Naive thymus-derived CD4-positive, alpha-beta T cell (primary cell): ENCODE results near the gene HRCT1. TPM values are rescaled to one million over a fixed set of nuclear protein-coding genes. Genes with fewer than 3 reads are reported as not detected.

Source experiments
- ATAC-seq: fragments of 150-1000 bp; cut with Tn5 transposase; 2 replicates; pipeline ENCODE4 v1.10.0; 2021; ENCODE audit warnings: mild to moderate bottlenecking, moderate library complexity
- CTCF ChIA-PET: fragments of 350-600 bp; sonication (Branson Sonifier 250); formaldehyde crosslinking; loops from one replicate; lab custom pipeline; 2021; ENCODE audit warnings: antibody characterized with exemption; lab: Charles Lee
- POLR2A ChIA-PET: fragments of 350-600 bp; sonication (Branson Sonifier 250); formaldehyde crosslinking; loops from one replicate; lab custom pipeline; 2021; ENCODE audit warnings: antibody characterized with exemption, inconsistent platforms; lab: Charles Lee
- DNase-seq, 9 donors: peaks; one replicate each; pipeline versions ENCODE4 v3.0.0 to v3.0.0-alpha.2; 2020 to 2022; ENCODE audit warnings: mixed read lengths in 1 of 9
- H3K27ac ChIP-seq: one replicate; pipeline ENCODE4 v1.7.0; 2013; ENCODE audit warnings: mild to moderate bottlenecking, low read depth, low read length, moderate library complexity
- H3K27me3 ChIP-seq, 2 donors: one replicate each; pipeline ENCODE4 v1.7.0; 2013; ENCODE audit warnings: low read length in 2 of 2, mild to moderate bottlenecking in 2 of 2, moderate library complexity in 2 of 2; ENCODE audit not compliant: control insufficient read depth in 2 of 2, insufficient read depth in 2 of 2
- H3K36me3 ChIP-seq, 3 experiments: 1 replicate in 2 of 3; 2 replicates in 1 of 3; pipeline ENCODE4 v1.7.0; 2013; ENCODE audit warnings: low read length in 3 of 3, mild to moderate bottlenecking in 3 of 3, moderate library complexity in 1 of 3; ENCODE audit not compliant: insufficient read depth in 3 of 3, control insufficient read depth in 2 of 3
- H3K4me1 ChIP-seq, 2 donors: one replicate each; pipeline ENCODE4 v1.7.0; 2013; ENCODE audit warnings: low read length in 2 of 2, mild to moderate bottlenecking in 2 of 2, moderate library complexity in 1 of 2; ENCODE audit not compliant: control insufficient read depth in 2 of 2, insufficient read depth in 2 of 2
- H3K4me3 ChIP-seq: 2 replicates; pipeline ENCODE4 v1.7.0; 2013; ENCODE audit warnings: mild to moderate bottlenecking, low read length
- H3K9me3 ChIP-seq, 3 experiments: 1 replicate in 2 of 3; 2 replicates in 1 of 3; pipeline ENCODE4 v1.7.0; 2013; ENCODE audit warnings: low read length in 3 of 3; ENCODE audit not compliant: control insufficient read depth in 2 of 3
- H3K27ac Mint-ChIP-seq, 9 donors: one replicate each; pipeline ENCODE4 v1.8.0; 2020 to 2022; ENCODE audit warnings: mixed read lengths in 9 of 9, mild to moderate bottlenecking in 8 of 9, moderate library complexity in 5 of 9, inconsistent platforms in 2 of 9
- H3K27me3 Mint-ChIP-seq, 5 donors: one replicate each; pipeline ENCODE4 v1.8.0; 2021 to 2022; ENCODE audit warnings: mixed read lengths in 5 of 5, mild to moderate bottlenecking in 1 of 5
- H3K36me3 Mint-ChIP-seq, 5 donors: one replicate each; pipeline ENCODE4 v1.8.0; 2020 to 2022; ENCODE audit warnings: mixed read lengths in 5 of 5, mild to moderate bottlenecking in 3 of 5, inconsistent platforms in 1 of 5
- H3K4me1 Mint-ChIP-seq, 7 donors: one replicate each; pipeline ENCODE4 v1.8.0; 2020 to 2022; ENCODE audit warnings: mixed read lengths in 7 of 7, mild to moderate bottlenecking in 3 of 7, inconsistent platforms in 1 of 7
- H3K4me3 Mint-ChIP-seq, 10 donors: one replicate each; pipeline ENCODE4 v1.8.0; 2020 to 2022; ENCODE audit warnings: mild to moderate bottlenecking in 10 of 10, mixed read lengths in 10 of 10, moderate library complexity in 6 of 10, inconsistent platforms in 2 of 10
- H3K9me3 Mint-ChIP-seq, 11 donors: one replicate each; pipeline ENCODE4 v1.8.0; 2020 to 2022; ENCODE audit warnings: mixed read lengths in 11 of 11, mild to moderate bottlenecking in 4 of 11, inconsistent platforms in 1 of 11, moderate library complexity in 1 of 11
- intact Hi-C, 2 donors: fragments of 100-400 bp; cut with micrococcal nuclease; formaldehyde crosslinking; loops; one replicate each; pipeline ENCODE4 v1.15.1; 2023
- polyA plus RNA-seq, 2 donors: library from polyadenylated mRNA; unstranded; fragments of 300-500 nt; fragmentation: Illumina TruSeq; gene quantifications; one replicate each; pipeline ENCODE4 v1.2.3, GENCODE V29; 2021
- total RNA-seq, 6 experiments: library from RNA in 5 of 6; stranded (reverse) in 5 of 6; gene quantifications; 1 replicate in 5 of 6; 2 replicates in 1 of 6; pipeline ENCODE4 v1.2.3 and lab custom pipeline; 2021 to 2026

Gene HRCT1
- total and polyA plus RNA-seq, 7 experiments from 2014 or later: not detected

DNA sequence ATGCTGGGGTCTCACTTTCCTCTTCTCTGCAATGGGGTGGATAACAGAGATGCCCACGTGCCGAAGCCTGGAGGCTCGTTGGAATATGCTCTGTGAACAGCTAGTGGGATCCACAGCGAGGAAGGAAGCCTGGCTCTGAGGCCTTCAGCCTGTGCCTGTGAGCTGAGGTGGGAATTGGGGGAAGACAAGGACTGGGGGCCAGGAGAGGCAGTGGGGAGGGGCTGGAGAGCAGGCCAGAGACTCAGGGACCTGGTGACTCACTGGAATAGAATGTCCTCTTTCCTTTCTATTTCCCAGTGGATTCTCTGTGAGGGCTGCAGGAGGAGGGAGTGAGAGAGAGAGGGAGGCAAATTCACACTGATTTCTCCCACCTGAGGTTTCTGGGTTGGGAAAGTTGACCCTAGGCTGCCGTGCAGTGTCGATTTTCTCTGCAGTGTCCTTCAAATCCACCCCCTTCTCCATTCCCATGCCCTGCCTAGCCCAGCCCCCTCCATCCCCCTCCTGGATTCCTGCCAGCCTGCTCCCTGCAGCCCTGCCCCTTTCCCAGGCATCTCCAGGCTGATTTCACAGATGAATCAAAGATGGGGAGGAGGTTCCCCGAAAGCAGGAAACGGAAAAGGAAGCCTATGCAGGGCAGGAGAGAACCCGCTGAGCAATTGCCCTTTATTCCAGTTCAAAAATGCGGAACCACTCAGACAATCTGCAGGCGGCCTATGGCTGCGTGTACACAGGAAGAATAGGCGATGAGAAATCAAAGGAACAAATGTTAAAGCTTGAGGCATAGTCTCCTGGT, 1.9 kb downstream of the HRCT1 start:
- peaks cover 23 to 83% (median 65%) of the 10 kb centered on the region in 7 donors for H3K4me1 Mint-ChIP-seq
- Histone ChIP-seq H3K27ac (no peak overlapping the region), H3K4me1 (peaks cover 35 to 77% of the 10 kb centered on the region in 2 donors), H3K27me3 (no peaks in the 10 kb centered on the region), H3K4me3 (no peak overlapping the region), H3K36me3 (no peaks in the 10 kb centered on the region), H3K9me3 (no peaks in the 10 kb centered on the region)
- H3K27me3 Mint-ChIP-seq: no peaks in the 10 kb centered on the region
- ChIA-PET POLR2A (no interaction called here), CTCF (interaction anchor here (1.0 to 4.9 kb wide), 3 partner anchors 32 to 118 kb away, joined by 3 to 26 read pairs (median 3); no protein-coding TSS in a partner anchor)
- H3K36me3 Mint-ChIP-seq: no peaks in the 10 kb centered on the region
- peak; percentile 56 for ATAC-seq
- intact Hi-C loops: no loop called here
- H3K4me3 Mint-ChIP-seq: peak overlapping the region in 9 of 10 donors; percentile 51 to 85 (median 64)
- no peaks in the 10 kb centered on the region for H3K9me3 Mint-ChIP-seq
- peak overlapping the region in 8 of 9 donors; percentile 21 to 98 (median 90) for H3K27ac Mint-ChIP-seq
- peak in 5 of 9 donors; percentile 2 to 37 (median 29) for DNase-seq

DNA sequence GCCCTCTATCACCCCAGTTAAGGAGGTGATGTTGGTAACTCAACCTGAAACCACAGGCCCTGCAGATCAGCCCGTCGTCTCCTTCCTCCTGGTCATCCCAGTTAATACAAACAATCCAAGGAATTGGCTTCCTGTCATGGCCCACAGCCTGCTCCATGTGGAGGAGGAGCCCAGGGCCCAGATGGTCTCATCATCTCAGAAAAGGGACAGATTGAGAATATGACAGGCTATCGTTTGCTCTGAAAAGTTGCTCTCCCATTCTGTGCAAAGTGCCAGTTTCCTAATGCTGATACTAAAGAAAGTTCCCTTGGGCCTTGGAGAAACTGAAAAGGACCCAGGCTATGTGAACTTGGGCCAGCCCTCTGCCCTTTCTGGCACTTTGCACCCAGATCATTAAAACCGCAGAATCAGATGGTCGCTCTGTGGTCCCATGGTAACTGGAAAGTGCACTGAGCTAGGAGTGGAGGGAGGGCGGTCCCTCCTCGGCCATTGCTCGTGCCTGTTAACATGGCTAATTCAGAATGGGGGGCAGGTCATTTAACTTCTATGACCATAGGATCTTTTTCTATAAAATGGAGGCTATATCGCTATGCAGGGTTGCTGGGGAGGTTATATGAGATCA, 2.6 kb downstream of the HRCT1 start:
- H3K4me3 ChIP-seq: no peak overlapping the region
- DNase-seq: no peak
- Mint-ChIP-seq H3K27me3 (no peaks in the 10 kb centered on the region), H3K4me3 (peak overlapping the region in 9 of 10 donors; percentile 25 to 85 (median 64)), H3K36me3 (no peaks in the 10 kb centered on the region), H3K27ac (peak overlapping the region in 8 of 9 donors; percentile 62 to 98 (median 90)), H3K9me3 (no peaks in the 10 kb centered on the region), H3K4me1 (peaks cover 18 to 78% (median 62%) of the 10 kb centered on the region in 7 donors)
- H3K36me3 ChIP-seq: no peaks in the 10 kb centered on the region
- H3K4me1 ChIP-seq: peaks cover 35 to 72% of the 10 kb centered on the region in 2 donors
- POLR2A ChIA-PET: interaction anchor here (0.5 kb wide), 1 partner anchor 30 kb away, joined by 4 read pairs; no protein-coding TSS in a partner anchor
- H3K9me3 ChIP-seq: no peaks in the 10 kb centered on the region
- H3K27me3 ChIP-seq: no peaks in the 10 kb centered on the region
- intact Hi-C loops: no loop called here
- no peak for ATAC-seq
- CTCF ChIA-PET: interaction anchor here (1.1 to 4.9 kb wide), 2 partner anchors 36 to 118 kb away, joined by 3 to 26 read pairs; no protein-coding TSS in a partner anchor
- peak overlapping the region; percentile 37 for H3K27ac ChIP-seq

DNA sequence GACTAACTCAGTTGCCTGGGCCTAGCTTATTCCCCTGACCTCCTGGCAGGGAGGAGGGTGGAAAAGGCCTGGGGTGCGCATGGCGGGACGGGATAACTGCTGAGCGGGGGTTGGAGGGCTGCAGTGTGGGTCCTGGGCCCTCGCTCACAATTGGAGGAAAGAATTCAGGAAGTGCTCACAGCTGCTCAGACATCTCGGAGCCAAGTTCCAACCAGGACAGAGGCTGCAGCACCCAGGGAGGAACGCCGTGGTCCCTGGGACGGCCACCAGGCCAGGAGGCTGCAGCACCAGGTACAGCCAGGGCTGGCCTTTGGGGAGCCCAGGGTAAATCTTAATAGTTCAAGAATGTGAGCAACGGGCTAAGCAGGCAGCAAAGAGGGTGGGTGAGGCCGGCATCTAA, 3.3 kb downstream of the HRCT1 start, which contains the start of gene SPAAR:
Gene SPAAR, plus strand, starts transcription at position 217 of the 400 bp plus-strand sequence. CDS start 974 bp downstream, outside the sequence.
- no peak for DNase-seq
- H3K9me3 Mint-ChIP-seq: no peaks in the 10 kb centered on the region
- no peaks in the 10 kb centered on the region for H3K27me3 ChIP-seq
- H3K36me3 Mint-ChIP-seq: no peaks in the 10 kb centered on the region
- no peak for ATAC-seq
- peak within 1 kb of the TSS; percentile 25 to 86 (median 66) for H3K4me3 Mint-ChIP-seq
- POLR2A ChIA-PET: interaction anchor here (0.5 kb wide), 1 partner anchor 29 kb away, joined by 4 read pairs; no protein-coding TSS in a partner anchor
- no peaks in the 10 kb centered on the region for H3K36me3 ChIP-seq
- H3K27me3 Mint-ChIP-seq: no peaks in the 10 kb centered on the region
- peak within 1 kb of the TSS; percentile 25 for H3K4me3 ChIP-seq
- peak within 1 kb of the TSS; percentile 66 for H3K27ac ChIP-seq
- H3K9me3 ChIP-seq: no peaks in the 10 kb centered on the region
- intact Hi-C loops: no loop called here
- peaks cover 13 to 76% (median 62%) of the 10 kb centered on the region in 7 donors for H3K4me1 Mint-ChIP-seq
- CTCF ChIA-PET: interaction anchor here (4.9 kb wide), 1 partner anchor 35 kb away, joined by 26 read pairs; no protein-coding TSS in a partner anchor
- peak within 1 kb of the TSS; percentile 88 to 98 (median 95) for H3K27ac Mint-ChIP-seq
- H3K4me1 ChIP-seq: peaks cover 35 to 68% of the 10 kb centered on the region in 2 donors

DNA sequence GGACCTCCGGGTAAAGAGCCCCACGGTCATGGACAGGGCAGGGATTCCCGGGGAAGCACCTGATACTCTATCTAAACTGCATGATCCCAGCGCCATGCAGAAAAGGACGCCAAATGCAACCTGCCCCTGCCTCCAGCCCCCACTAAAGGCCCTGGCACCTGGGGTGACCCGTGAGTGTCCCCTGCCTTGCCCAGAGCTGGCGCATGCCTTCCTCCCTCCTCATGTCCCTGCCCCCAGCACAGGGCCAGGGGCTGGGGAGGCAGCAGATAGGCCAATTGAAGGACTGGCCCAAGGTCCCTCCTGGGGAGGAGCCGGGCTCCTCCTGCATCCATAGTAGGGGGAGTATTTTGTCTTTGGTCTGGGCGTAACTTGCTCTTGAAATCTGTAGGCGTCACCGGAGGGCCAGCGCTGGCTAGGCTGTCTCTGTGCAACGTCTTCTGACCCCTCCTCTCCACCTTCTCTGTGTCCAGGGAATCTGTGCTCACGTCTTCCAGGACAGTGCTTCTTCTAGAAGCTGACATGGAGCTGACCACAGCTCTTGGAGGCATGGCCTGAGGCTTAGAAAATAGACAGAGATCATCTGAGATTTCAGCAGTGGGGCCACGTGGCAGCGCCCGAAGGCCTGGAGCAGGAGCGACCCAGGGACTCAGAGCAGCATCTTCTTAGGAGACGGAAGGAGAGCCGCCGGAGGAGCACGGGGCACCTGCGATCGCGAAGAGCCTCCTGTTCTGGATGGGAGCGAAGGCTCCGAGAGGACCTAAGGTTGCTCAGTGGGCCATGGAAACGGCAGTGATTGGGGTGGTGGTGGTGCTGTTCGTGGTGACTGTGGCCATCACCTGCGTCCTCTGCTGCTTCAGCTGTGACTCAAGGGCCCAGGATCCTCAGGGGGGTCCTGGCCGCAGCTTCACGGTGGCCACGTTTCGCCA, 3.9 kb downstream of the HRCT1 start:
- H3K9me3 ChIP-seq: no peaks in the 10 kb centered on the region
- H3K4me3 ChIP-seq: peak overlapping the region; percentile 25
- ATAC-seq (no peak), DNase-seq (no peak)
- H3K4me1 ChIP-seq: peaks cover 35 to 68% of the 10 kb centered on the region in 2 donors
- H3K27me3 Mint-ChIP-seq: no peaks in the 10 kb centered on the region
- H3K36me3 ChIP-seq: no peaks in the 10 kb centered on the region
- peaks cover 7 to 69% (median 61%) of the 10 kb centered on the region in 7 donors for H3K4me1 Mint-ChIP-seq
- intact Hi-C loops: loop anchor here in 1 of 2 donors (2.0 kb wide), 1 partner anchor 31 kb away; no protein-coding TSS in a partner anchor
- no peaks in the 10 kb centered on the region for H3K27me3 ChIP-seq
- ChIA-PET POLR2A (no interaction called here), CTCF (interaction anchor here (0.7 to 4.9 kb wide), 4 partner anchors 30 to 177 kb away, joined by 3 to 26 read pairs (median 3); partner anchors contain the start of gene CREB3)
- H3K4me3 Mint-ChIP-seq: peak overlapping the region in 9 of 10 donors; percentile 9 to 86 (median 75)
- H3K9me3 Mint-ChIP-seq: no peaks in the 10 kb centered on the region
- H3K36me3 Mint-ChIP-seq: no peaks in the 10 kb centered on the region
- peak overlapping the region; percentile 88 to 98 (median 95) for H3K27ac Mint-ChIP-seq
- H3K27ac ChIP-seq: peak overlapping the region; percentile 66

DNA sequence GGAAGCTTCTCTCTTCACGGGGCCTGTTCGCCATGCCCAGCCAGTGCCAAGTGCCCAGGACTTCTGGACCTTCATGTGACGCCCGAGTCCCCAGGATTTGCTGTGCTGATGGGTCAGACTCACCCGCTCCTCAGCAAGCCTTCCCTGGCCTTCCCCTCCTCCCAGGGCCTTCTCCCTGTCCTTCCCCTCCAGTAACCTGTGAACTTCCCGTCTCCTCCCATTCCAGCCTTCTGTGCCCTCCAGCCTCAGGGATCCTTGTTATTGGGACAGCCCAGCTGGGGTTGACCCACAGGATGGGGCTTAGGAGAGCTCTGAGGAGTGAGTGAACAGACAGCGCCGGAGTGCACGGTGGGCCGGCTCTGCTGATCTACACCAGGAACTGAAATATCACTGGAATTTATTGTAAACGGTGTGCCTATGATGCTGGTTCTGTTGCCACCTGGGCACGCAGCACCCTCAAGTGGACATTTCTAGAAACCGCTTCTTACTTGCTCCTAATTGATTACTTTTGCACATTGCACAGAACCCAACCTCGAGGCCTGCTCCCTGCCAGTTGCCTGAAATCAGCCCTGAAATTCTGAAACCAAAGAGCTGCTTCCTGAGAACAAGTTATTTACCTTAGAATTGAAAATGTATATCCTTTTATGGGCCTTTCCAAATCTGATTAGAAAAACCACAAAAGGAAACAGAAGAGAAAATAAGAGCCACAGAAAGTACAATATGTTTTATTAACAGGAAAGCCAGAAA, 4.8 kb downstream of the HRCT1 start:
- Mint-ChIP-seq H3K4me3 (peak overlapping the region; percentile 59 to 86 (median 76)), H3K9me3 (no peaks in the 10 kb centered on the region), H3K27ac (peak overlapping the region in 8 of 9 donors; percentile 91 to 98 (median 96)), H3K36me3 (no peaks in the 10 kb centered on the region), H3K4me1 (peaks cover 6 to 66% (median 56%) of the 10 kb centered on the region in 7 donors), H3K27me3 (no peaks in the 10 kb centered on the region)
- Histone ChIP-seq H3K4me1 (peaks cover 35 to 63% of the 10 kb centered on the region in 2 donors), H3K27ac (peak overlapping the region; percentile 66), H3K36me3 (no peaks in the 10 kb centered on the region), H3K4me3 (peak overlapping the region; percentile 25), H3K9me3 (no peaks in the 10 kb centered on the region), H3K27me3 (no peaks in the 10 kb centered on the region)
- ATAC-seq: peak; percentile 69
- CTCF ChIA-PET: interaction anchor here (0.6 to 4.9 kb wide), 7 partner anchors 7 to 178 kb away, joined by 3 to 26 read pairs (median 4); partner anchors contain the start of gene CREB3
- POLR2A ChIA-PET: interaction anchor here (0.7 to 2.9 kb wide), 4 partner anchors 10 to 140 kb away, joined by 3 to 11 read pairs (median 3); no protein-coding TSS in a partner anchor
- DNase-seq: peak in 7 of 9 donors; percentile 38 to 72 (median 54)
- intact Hi-C loops: loop anchor here in 1 of 2 donors (1.0 to 2.0 kb wide), 2 partner anchors 7 to 30 kb away; no protein-coding TSS in a partner anchor
